ENCODE results near the gene SGK2. TPM values are rescaled to one million over a fixed set of nuclear protein-coding genes. Genes with fewer than 3 reads are reported as not detected.

Gene SGK2
- total and polyA plus RNA-seq, 2 experiments from 2014 or later: 0.42 TPM; not detected in 1

DNA sequence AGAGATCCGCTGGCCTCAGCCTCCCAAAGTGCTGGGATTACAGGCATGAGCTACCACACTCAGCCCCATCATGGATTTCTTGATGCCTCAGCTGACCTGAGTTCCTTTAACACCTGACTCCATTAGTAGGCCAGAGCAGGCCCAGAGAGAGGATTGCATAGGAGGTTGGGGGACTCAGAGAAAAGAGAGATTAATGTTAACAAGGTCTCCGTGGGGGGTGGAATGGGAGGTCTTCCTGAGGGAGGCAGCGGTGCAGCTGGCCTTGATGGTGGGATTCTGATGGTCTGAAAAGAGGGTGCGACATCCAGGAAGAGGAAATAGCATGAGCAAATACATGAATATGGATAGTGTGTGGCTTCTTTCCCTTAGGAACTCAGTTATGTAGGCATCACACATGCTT, 9.9 kb downstream of the SGK2 start:
- Histone ChIP-seq H3K79me2 (replicated peaks; ENCODE audit: insufficient read depth) (no peaks in the 10 kb centered on the region), H3K4me1 (ENCODE audit: insufficient read depth) (no peaks in the 10 kb centered on the region), H4K20me1 (replicated peaks; ENCODE audit: insufficient read depth) (no peaks in the 10 kb centered on the region), H3K27ac (ENCODE audit: low read depth) (no peak overlapping the region), H2AFZ (no peak overlapping the region), H3K4me2 (no peak overlapping the region), H3K9me2 (ENCODE audit: insufficient read depth) (no peaks in the 10 kb centered on the region), H3K4me3 (no peak overlapping the region), H3K36me3 (ENCODE audit: insufficient read depth) (no peaks in the 10 kb centered on the region), H3F3A (replicated peaks; ENCODE audit: low read depth) (no peaks in the 10 kb centered on the region), H3K27me3 (ENCODE audit: insufficient read depth) (no peaks in the 10 kb centered on the region)
- H3K4me3 Mint-ChIP-seq: no peak overlapping the region
- peaks cover 1% of the 10 kb centered on the region for H3K27me3 Mint-ChIP-seq (ENCODE audit: insufficient read depth, low read depth, poor library complexity)
- no peak for TF ChIP-seq EZH2 (IDR thresholded peaks at IDR 0.05; ENCODE audit: low read depth, unreplicated experiment)
- TF ChIP-seq, protein P1, sequence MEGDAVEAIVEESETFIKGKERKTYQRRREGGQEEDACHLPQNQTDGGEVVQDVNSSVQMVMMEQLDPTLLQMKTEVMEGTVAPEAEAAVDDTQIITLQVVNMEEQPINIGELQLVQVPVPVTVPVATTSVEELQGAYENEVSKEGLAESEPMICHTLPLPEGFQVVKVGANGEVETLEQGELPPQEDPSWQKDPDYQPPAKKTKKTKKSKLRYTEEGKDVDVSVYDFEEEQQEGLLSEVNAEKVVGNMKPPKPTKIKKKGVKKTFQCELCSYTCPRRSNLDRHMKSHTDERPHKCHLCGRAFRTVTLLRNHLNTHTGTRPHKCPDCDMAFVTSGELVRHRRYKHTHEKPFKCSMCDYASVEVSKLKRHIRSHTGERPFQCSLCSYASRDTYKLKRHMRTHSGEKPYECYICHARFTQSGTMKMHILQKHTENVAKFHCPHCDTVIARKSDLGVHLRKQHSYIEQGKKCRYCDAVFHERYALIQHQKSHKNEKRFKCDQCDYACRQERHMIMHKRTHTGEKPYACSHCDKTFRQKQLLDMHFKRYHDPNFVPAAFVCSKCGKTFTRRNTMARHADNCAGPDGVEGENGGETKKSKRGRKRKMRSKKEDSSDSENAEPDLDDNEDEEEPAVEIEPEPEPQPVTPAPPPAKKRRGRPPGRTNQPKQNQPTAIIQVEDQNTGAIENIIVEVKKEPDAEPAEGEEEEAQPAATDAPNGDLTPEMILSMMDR (conservative IDR thresholded peaks at IDR 0.05; ENCODE audit: low read depth in 2 of 2): no peak
- TF ChIP-seq JUNB (IDR thresholded peaks at IDR 0.05; ENCODE audit: unreplicated experiment): no peak
- TF ChIP-seq ZNF331 (CRISPR knock-in tag; IDR thresholded peaks at IDR 0.05; ENCODE audit: low read depth): no peak
- no peak for TF ChIP-seq ETS1 (IDR thresholded peaks at IDR 0.05)
- no peak for TF ChIP-seq ZNF114 (CRISPR knock-in tag; IDR thresholded peaks at IDR 0.05)
- ATAC-seq (no peak), DNase-seq (ENCODE audit: low spot score) (no peak)
- no peak overlapping the region for H3K27ac Mint-ChIP-seq
- H3K36me3 Mint-ChIP-seq (ENCODE audit: low read depth): no peaks in the 10 kb centered on the region
- no peaks in the 10 kb centered on the region for H3K4me1 Mint-ChIP-seq
- no peaks in the 10 kb centered on the region; the same call in 2 of the 3 replicates for H3K9me3 Mint-ChIP-seq

DNA sequence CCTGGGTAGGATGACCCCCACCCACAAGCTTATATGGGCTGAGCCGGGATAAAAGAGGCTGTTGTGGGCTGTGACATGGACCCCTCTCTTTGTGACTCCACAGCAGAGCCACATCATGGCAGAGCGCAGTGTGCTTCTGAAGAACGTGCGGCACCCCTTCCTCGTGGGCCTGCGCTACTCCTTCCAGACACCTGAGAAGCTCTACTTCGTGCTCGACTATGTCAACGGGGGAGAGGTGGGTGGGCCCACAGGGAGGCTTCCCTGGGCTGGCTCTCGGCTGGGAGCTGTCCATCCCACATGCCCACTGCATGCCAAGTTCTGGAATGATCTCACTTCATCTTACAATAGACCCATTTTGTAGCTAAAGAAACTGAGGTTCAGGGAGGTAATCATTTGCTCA, 10.5 kb downstream of the SGK2 start:
- Mint-ChIP-seq H3K36me3 (ENCODE audit: low read depth) (no peaks in the 10 kb centered on the region), H3K27ac (no peak overlapping the region), H3K9me3 (no peaks in the 10 kb centered on the region; the same call in 2 of the 3 replicates), H3K4me1 (no peaks in the 10 kb centered on the region), H3K4me3 (no peak overlapping the region), H3K27me3 (ENCODE audit: insufficient read depth, low read depth, poor library complexity) (peaks cover 1% of the 10 kb centered on the region)
- no peak overlapping the region for H3K27ac ChIP-seq (ENCODE audit: low read depth)
- H3K79me2 ChIP-seq (replicated peaks; ENCODE audit: insufficient read depth): no peaks in the 10 kb centered on the region
- H3F3A ChIP-seq (replicated peaks; ENCODE audit: low read depth): no peaks in the 10 kb centered on the region
- no peak for ATAC-seq
- H3K9me2 ChIP-seq (ENCODE audit: insufficient read depth): no peaks in the 10 kb centered on the region
- H3K4me1 ChIP-seq (ENCODE audit: insufficient read depth): no peaks in the 10 kb centered on the region
- no peak overlapping the region for H3K4me3 ChIP-seq
- H2AFZ ChIP-seq: no peak overlapping the region
- no peak for DNase-seq (ENCODE audit: low spot score)
- TF ChIP-seq ZNF114 (CRISPR knock-in tag; IDR thresholded peaks at IDR 0.05): no peak
- TF ChIP-seq EZH2 (IDR thresholded peaks at IDR 0.05; ENCODE audit: low read depth, unreplicated experiment): no peak
- no peak for TF ChIP-seq EZH2phosphoT487 (IDR thresholded peaks at IDR 0.05; ENCODE audit: unreplicated experiment)
- TF ChIP-seq JUNB (IDR thresholded peaks at IDR 0.05; ENCODE audit: unreplicated experiment): no peak
- no peak for TF ChIP-seq ETS1 (IDR thresholded peaks at IDR 0.05)
- no peaks in the 10 kb centered on the region for H3K36me3 ChIP-seq (ENCODE audit: insufficient read depth)
- H3K27me3 ChIP-seq (ENCODE audit: insufficient read depth): no peaks in the 10 kb centered on the region
- H3K4me2 ChIP-seq: no peak overlapping the region
- H4K20me1 ChIP-seq (replicated peaks; ENCODE audit: insufficient read depth): no peaks in the 10 kb centered on the region

All from GM23338 (cell line).